HG03039 (cell line): ENCODE data around the gene AK5.

Experiments
- ATAC-seq: cut with Tn5 transposase; IDR thresholded peaks from one replicate; pipeline ENCODE4 v1.9.1; 2021; ENCODE audit warnings: mild to moderate bottlenecking, moderate library complexity; ENCODE audit not compliant: unreplicated experiment

The AK5 gene

DNA sequence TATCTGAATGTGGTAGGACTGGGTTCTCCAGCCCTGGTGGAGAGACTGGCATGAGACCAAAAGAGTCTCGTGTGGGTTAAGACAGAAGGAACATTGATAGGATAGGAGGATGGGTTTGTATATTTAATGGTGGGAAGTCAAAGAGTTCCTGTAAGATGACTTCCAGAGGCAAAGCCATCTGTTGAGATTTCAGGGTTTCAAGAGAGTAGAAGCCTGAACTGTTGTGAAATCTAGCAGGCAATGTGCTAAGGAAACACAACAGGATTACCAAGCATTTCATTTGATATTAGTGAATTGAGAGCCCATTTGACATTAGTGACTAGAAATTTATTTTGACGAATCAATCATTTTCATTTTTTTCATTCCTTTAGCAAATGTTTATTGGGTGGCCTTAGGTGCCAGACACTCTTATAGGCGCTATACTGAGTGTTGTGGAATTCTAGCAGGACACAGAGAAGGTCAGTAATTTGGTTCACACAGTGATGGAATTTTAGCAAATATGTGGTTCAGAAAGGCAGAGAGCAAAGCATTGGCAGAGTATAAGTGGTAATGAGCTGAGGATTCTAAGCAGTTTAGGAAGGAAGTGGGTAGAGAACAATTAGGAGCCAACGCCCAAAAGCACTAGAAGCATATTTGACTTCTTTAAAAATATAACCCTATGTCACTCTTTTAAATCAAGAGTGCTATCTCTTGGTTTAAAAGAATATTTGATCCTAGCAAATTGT is 149.3 kb downstream of the AK5 start:
- ATAC-seq, result no peak

DNA sequence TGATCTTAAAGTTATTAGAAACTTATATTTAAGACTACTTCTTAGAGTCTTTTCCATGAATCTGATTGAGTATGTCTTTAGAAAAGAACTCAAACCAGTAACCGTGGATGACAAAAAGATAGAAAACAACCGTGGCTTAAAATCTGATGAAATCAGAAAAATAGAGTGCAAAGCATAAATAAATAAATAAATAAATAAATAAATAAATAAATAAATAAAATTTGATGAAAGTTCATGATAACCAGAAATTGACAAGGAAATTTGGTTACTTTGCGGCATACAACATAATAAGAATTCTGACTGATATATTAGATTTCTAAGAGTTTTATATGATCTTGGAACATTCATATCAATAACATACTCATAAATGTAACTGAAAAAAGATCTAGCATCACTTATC is 152.1 kb downstream of the AK5 start:
- ATAC-seq, result no peak

DNA sequence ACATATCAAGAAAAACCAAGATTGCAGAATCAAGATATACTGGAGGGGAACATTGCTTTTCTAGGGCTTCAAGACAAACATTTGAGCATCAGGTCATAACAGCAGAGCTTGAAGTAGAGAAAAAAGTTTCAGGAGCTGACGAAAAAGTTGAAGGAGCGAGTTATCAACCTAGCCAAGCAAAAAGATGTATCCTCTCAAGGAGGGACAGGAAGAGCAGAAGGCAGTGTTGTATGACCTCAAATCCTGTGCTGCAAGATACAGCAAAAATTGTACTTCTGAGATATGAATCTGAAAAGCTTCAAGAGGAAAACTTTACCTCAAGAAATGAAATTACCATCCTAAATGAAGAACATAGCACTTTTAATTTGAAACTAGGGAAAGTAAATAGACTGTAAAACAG is 153.1 kb downstream of the AK5 start:
- ATAC-seq, result no peak

DNA sequence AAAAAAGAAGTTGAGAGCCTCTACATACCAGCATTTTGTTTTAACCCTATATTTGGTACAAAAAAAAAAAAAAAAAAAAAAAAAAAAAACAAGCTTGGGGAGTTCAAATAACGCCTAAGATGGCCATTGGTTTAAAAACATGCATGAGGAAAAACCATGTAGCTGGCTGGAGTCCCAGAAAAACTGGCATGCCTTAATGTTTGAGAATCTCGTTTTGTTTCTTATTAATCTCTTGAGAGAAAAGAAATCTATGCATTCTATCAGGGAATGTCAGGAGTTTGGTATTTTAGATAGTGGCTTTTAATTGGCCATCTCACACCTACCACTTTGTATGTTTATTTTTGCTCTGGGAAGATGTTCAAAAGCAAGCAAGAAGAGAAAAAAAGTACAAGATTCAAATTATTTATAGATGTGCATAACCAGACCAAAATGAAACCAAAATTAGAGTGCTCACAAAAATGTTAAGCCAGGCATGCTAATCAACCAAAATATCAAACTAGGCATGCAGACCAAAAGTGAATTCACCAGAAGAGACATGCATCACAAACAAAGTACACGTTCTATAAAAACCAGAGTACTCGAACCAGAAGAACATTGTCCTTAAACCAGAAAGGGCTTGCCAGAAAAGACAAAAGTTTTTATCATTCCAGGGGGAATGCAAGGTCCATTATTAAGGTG is 156.6 kb downstream of the AK5 start:
- no peak for ATAC-seq

DNA sequence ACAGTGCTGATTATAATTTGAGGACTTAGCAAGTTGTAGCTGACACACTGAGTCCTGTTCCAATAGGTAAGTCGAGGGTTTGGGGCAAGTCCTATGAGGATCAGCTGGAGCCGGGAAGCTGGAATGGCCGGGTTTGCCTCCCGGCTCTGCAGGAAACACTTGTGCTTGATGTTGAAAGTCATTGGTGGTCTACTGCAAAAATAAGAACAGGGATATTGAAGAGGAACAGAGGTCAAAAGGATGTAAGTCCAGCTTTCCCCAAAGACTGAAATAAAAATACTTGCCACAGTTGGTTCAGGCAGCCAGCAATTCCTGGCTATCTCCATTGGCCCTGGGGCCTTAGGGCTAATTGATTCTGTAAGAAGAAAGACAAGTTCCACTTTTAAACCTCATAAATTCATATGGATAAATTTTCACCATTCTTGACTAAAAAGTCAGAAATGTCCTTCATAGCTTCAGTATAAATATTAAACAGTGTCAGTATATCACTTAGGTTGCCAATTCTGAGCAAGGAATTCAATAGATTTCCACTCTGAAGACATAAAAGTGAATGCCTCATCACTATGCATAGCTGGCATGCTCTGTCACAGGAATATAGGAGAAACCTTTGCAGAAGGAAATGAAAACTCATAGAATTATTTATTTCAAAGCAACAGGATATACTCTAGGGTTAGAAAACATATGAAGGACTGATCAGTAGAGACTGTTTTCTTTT is 165.2 kb downstream of the AK5 start:
- no peak for ATAC-seq

DNA sequence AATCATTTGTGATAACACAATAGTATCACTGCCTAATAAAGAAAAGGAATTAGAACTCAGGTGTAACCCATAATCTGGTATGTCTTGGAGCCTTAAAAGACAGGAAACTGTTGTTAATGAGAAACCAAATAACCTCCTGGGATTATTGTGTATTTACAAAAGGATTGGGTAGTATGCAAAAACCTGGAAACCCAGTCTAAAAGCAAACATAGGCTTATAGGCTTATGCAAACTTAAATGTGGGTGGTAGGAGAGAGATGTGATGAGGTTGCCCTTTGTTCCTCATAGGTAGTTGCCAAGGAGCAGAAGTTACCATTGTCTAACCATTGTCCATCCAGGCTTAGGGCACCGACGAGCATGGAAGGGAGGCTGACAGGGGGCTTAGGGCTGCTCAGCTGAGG is 165.8 kb downstream of the AK5 start:
- no peak for ATAC-seq

DNA sequence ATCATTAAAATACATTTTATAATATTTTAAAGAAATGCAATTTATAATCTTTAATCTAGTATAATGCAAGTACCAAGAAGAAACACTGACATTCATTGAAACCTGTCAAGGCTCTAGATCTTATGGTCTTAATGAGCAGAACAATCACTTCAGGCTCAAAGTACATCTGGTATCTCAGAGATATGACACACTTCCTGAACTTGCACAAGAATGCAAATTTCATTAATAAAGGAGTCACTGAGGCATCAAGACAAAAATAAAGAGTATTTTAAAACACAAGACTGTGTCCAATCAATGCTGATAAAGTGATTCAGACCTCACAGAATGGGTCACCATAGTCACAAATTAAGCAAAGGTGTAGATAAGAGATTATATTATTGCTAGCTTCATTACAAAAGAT is 178.1 kb downstream of the AK5 start:
- no peak for ATAC-seq

DNA sequence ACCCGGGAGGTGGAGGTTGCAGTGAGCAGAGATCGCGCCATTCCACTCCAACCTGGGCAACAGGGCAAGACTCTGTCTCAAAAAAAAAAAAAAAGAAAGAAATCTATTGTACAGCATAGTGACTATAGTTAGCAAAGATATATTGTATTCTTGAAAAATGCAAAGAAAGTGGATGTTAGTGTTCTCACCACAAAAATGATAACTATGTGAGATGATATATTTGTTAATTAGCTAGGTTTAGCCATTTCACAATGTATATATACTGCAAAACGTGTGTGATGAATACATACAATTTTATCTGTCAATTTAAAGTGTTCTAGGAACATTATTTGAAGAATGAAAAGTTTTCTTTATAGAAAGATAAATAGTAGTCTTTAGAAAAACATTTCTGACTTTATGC is 179.9 kb downstream of the AK5 start:
- no peak for ATAC-seq

DNA sequence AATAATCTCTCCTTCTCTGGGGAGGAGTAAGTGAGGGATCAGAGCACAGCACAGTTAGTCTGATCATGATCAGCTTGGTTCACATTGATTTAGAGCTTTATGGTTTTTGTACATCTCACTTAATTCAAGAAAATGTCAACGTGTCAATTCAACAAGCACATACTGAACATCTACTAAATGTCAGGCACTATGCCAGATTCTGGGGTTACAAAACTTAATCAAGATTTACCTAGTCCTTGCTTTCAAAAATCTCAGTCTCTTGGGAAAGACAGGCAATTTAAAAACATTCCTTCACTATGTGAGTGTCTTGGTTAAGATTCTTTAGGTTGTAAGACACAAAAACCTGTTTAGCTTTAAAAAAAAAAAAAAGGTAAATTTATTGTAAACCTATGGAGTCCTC is 181.4 kb downstream of the AK5 start:
- no peak for ATAC-seq

DNA sequence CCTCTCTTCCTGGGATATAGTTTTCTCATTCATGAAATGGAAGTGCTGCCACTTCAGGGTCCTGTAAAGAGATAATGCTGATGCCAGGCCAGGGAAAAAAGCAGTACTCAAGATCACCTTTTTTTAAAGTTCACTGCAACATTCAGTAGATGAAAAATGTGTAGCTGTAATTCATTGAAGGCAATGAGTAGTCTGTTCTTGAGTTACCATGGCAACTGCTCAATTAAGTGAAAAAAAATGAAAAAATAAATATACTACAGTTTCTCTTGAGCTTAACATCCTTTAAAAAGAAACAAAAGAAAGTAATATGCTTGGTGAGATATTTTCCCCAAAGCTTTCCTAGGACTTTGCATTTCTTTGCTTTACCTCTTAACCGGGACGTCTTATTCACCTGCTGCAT is 183.3 kb downstream of the AK5 start:
- ATAC-seq, result no peak

DNA sequence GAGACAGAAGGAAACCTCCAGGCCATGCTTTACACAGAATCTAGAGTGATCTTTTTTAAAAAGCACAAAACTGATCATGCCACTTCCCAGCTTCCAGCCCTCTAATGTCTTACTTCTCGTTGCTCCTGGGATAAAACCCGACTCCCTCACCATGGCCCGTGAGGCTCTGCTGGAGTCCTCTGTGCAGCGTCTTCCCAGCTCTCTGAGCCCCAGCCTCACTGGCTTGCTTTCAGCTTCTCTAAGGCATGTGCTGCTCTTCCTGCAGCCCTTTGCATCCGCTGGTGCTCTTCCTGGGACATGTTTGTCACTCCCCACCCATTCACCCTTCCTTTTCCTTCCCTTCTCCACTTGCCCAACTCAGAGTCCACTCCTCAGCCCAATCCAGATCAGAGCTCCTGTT is 184.1 kb downstream of the AK5 start:
- ATAC-seq, result no peak

DNA sequence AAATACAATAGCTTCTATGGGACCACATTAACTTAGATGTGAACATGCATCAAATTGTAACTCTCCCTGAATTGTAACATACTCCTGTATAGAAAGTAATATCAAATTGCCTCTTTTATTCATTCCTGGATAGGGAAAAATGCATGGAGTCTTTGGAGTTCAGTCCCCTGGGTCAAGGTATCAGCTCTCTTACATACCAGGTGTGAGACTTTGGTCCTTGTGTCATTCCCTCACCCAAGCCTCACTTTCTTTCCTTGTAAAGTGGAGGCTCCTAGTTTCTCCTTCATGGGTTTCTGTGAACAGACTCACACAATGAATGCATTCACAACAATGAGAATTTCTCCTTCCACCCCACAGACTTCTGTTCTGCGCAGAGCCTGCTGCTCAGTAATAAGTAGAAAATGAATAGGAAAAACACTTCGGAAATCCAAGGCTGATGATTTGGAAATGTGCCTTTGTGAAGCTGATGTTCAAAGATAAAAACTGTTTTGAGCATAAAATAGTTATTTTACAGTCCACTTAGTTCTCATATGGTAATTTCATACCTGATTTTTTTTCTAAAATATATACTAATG is 185.3 kb downstream of the AK5 start:
- ATAC-seq, result no peak

DNA sequence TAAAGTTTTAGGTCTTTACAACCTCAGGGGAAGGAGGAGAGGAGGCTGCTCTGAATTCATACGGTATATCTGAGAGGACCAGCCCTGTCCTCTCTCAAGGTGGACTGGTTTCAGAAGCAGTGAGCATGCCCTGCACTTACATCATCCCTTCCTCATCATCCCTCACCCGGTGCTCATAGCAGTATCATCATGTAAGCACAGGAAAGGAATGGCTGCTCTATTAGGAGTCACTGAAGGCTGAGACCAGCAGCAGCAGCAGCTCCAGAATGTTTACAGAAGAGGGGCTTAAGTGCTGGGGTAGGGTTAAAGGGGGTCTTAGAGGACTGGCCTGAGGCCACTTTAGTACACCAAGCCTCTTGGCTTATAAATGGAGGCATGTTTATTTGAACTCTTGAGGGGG is 185.9 kb downstream of the AK5 start:
- ATAC-seq, result no peak

DNA sequence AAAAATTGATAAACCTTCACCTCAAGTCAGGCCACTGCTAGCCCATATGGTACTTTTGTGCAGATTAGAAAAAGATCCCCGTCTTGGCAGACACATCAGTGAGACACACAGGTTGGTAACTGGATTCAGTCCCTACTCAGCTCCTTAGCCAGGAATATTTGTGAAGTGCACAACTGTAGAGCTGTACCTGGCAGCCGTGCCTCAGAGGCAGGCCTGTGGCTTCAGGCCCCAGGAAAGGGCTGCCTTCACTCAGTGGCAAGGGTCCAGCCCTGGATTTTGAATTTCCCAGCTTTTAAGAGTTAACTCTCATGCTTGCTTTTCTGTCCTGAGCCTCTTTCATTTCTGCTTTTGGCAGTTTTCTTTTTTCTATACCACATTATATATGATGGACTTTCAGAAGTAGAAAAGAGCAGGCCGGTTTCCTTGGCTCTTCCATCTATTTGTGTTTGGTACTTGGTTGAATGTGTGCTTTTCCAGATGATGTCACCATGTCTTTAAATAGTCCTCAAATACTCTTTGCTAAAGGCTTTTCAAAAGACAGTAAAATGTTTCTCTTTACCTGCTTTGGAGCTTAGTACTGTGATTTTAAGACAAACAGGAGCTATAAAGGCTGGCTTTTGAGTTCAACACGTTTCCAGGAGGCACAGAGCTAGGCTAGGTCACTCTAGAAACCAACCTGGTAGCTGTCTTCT is 186.6 kb downstream of the AK5 start:
- ATAC-seq, result no peak

DNA sequence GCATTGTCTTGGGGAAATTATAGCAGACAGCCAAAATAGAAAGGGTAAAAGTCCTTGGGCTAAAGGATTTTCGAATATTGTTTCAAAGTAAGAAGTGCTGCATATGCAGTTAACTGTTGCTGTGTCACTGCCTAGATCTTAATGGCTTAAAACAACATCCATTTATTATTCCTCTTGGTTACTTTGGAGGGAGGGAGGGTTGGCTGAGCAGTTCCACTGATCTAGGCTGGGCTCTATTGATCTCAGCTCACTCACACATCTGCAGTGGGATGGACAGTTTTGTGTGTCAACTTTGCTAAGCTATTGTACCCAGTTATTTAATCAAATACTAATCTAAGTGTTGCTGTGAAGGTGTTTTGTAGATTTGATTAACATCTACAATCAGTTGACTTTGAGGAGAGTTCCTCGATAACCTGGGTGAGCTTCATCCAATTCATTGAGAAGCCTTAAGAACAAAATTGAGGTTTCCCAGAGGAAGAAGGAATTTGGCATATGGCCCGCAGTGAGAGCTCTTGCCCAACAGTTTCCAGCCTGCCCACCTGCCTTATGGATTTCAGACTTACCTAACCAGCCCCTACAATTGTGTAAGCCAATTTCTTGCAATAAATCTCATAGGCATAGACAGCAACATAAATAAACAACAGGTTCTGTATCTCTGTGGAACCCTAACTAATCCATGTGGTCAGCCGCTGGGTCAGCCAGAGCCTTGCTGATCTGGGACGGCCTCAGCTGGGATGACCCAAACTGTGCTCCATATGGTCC is 187.3 kb downstream of the AK5 start:
- no peak for ATAC-seq

DNA sequence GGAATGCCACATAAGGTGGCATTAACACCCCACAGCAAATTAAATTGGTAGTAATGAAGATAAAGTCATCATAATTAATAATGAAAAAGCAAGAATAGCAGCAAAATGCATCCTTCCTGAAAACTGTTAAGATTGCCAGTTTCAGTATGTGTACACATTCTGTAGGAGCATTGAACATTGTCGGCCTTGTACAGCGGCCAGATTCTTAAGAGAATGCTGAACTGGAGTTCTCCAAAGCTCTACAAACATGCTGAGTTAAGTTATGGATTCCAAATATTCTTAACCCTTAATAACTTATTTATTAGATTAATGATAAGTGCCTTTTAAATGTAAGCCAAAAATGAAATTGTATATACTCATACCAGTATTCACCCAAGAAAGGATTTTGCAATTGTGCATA is 189.9 kb downstream of the AK5 start:
- no peak for ATAC-seq

DNA sequence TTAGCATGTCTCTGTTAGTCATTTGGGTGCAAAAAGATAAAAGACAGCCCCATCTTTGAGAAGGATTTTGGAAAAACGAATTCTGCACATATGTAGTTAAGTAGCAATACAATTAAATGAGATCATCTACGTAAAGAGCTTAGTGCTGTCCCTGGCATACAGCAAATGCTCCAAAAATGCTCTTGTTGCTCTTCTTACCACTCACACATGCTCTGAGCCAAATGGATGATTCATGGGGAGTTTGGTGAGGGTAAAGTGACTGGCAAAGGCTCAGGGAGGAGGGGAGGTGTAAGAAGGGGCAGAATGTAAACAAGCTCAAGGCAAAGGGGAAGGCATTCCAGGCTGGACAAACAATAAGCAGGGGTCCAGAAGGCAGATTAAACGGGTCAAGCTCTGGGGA is 191.9 kb downstream of the AK5 start:
- ATAC-seq, result no peak

DNA sequence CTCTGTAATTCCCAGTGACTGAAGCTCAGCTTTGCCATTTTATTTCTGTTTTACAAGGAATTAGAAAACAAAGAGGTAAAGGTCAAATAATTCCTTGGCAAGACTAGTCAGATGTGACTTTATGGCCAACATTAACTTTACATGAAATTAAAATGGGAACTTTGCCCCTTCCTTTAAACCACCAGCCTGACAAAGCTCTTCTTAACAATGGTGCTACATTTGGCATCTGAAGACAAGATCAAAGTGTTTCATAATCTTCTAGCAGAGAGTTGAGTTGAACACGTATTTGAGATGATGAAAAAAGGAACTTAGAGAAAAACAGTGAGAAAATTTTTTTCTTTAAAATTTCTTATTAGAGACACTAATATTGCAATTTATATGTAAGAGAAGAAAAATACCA is 193.8 kb downstream of the AK5 start:
- no peak for ATAC-seq

DNA sequence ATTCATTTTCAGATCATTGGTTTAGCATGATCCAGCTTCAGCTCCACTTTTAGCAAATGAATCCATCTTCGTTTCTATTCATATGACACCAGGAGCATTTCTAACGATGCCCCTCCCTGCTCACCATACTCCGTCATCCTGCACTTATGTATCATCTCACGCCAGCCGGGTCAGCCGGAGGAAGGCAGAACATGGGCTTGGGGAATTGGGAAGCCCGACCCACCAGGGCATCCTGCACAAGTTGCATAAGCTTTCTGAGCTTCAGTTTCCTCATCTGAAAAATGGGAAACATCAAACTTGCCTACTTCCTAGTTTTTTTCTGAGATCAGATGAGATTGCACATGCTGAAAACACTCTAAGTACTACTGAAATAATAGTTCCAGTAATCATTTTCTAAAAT is 194.7 kb downstream of the AK5 start:
- no peak for ATAC-seq

DNA sequence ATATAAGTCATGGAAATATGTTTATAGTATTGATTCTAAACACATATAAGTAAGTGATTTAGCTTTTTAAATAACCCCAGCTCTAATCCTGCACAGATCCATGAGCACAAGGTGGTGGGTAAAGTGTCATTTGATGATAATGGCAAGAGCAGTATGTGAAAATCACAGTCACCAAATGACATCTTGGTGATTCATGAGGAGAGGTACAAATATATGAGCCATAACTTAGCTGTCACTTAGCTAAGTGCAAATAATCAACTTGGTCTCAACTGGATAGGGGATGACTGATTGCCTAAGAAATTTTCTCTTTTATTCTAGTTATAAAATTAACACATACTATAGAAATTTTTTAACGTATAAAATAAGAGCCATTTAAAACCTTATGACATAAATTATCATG is 202.5 kb downstream of the AK5 start:
- no peak for ATAC-seq

DNA sequence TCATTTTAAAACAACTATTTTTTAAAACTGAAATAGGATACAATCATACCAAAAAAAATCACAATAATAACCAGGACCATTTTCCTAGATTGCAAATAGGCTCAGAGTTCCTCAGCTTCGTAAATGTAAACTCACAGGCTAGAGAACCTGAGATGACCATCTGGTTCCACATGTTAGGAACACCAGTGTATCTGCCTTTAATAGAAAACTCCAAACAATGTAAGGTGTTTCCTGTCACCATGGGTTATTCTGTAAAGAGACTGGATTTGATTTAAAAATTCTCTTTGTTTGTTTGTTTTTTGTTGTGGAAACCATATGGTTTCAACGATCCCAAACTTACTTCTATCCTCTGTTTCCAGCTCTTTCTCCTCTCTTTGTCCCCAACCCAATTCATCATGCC is 203.1 kb downstream of the AK5 start:
- no peak for ATAC-seq
